Spinal cord (tissue), 10 donors: ENCODE measurements around the gene CHPF2. TPM values are rescaled to one million over a fixed set of nuclear protein-coding genes. Genes with fewer than 3 reads are reported as not detected.

Source experiments
- DNase-seq, 6 donors: peaks; one replicate each; pipeline versions ENCODE4 v3.0.0 to v3.0.0-alpha.2; 2013 to 2015; ENCODE audit warnings: low spot score in 6 of 6, low read depth in 4 of 6
- H3K27ac ChIP-seq: one replicate; pipeline ENCODE4 v1.5.1; 2013; ENCODE audit warnings: low read depth, low read length, control low read depth
- H3K27me3 ChIP-seq: one replicate; pipeline ENCODE4 v1.6.1; 2013; ENCODE audit warnings: low read length; ENCODE audit not compliant: control insufficient read depth, insufficient read depth
- H3K36me3 ChIP-seq: one replicate; pipeline ENCODE4 v1.6.1; 2013; ENCODE audit warnings: low read length; ENCODE audit not compliant: control insufficient read depth, insufficient read depth
- H3K4me1 ChIP-seq: one replicate; pipeline ENCODE4 v1.6.1; 2013; ENCODE audit warnings: low read length; ENCODE audit not compliant: control insufficient read depth, insufficient read depth
- H3K4me3 ChIP-seq: one replicate; pipeline ENCODE4 v1.5.1; 2013; ENCODE audit warnings: low read depth, low read length, control low read depth
- H3K9me3 ChIP-seq: one replicate; pipeline ENCODE4 v1.6.1; 2013; ENCODE audit warnings: low read length; ENCODE audit not compliant: control insufficient read depth, insufficient read depth
- WGBS: methylation state at CpG from one replicate; pipeline ENCODE4 v1.1.5; 2013; ENCODE audit warnings: missing lambda C conversion rate; ENCODE audit not compliant: insufficient coverage; 5-methylcytosine and 5-hydroxymethylcytosine counted together
- polyA plus RNA-seq, 2 donors: library from polyadenylated mRNA; unstranded; fragments of 120-200 nt; gene quantifications; one replicate each; pipeline ENCODE4 v1.2.1, GENCODE V29; 2013; ENCODE audit not compliant: insufficient read length in 2 of 2
- total RNA-seq, 2 donors: library from RNA; depleted of rRNA in 1 of 2; stranded (reverse); fragments of 120-200 nt in 1 of 2; fragments of >200 nt in 1 of 2; gene quantifications; one replicate each; pipeline versions ENCODE4 v1.2.3 to v1.2.4, GENCODE V29; 2013 to 2014
- donor health status: healthy.

CHPF2 gene
- total and polyA plus RNA-seq, 4 donors: 19.7 to 25.5 (median 23.6) TPM

DNA sequence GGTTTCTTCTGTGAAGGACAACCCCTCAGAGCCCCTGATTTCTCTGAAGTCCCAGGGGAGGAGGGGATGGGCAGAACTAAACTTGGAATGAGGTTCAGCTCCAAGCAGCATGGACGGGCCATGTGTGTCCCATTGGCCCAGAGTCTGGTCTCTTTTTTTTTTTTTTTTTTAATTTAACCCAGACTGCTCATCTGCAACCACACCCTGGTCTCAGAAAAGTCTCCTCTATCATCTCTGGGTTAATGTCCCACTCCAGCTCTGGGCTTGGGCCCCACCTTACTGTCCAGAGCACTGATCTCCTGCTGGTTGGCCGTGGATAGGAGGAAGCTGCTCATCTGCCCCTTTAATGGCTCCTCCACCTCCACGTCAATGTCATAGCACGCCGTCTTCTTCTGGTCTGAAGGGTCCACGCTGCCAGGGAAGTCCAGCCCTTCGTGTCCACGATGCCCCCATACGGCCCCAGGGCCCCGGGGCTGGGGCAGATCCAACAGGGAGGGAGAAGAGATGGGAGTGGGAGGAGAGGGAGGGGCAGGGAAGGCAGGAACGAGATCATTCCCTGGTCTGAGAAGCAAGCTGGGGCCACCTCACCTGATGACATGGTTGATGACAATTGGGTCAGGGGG is 7.7 kb downstream of the CHPF2 start:
- Histone ChIP-seq H3K9me3 (no peaks in the 10 kb centered on the region), H3K27me3 (no peaks in the 10 kb centered on the region), H3K27ac (no peak overlapping the region), H3K4me3 (no peak overlapping the region), H3K4me1 (peaks cover 26% of the 10 kb centered on the region), H3K36me3 (peaks cover 80% of the 10 kb centered on the region)
- DNase-seq: no peak
- WGBS: 57% methylated on average over 7 of the region's 11 CpGs

DNA sequence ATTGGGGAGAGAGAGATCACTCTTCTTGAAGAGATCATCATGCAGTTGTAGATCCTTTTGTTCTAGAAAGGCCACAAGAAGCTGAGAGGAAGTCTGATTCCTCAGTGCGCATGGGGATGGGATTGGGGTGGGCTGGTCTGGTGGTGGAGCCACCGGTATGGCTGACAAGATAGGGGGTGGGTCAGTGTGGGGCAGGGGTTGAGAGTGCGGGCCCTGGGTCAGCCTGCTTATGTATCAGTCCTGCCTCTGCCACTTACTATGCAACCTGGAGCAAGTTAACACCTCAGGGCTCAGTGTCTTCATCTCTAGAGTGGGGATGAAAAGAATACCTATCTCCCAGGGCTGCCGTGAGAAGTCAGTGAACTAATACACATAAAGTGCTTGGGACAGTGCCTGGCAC is 8.3 kb downstream of the CHPF2 start:
- H3K4me1 ChIP-seq: peaks cover 30% of the 10 kb centered on the region
- 86% methylated on average over 2 of the region's 4 CpGs for WGBS
- H3K27me3 ChIP-seq: no peaks in the 10 kb centered on the region
- no peaks in the 10 kb centered on the region for H3K9me3 ChIP-seq
- no peak overlapping the region for H3K27ac ChIP-seq
- no peak overlapping the region for H3K4me3 ChIP-seq
- H3K36me3 ChIP-seq: peaks cover 74% of the 10 kb centered on the region
- DNase-seq: no peak

- DNase-seq: no peak
- no peak overlapping the region for H3K27ac ChIP-seq
- H3K27me3 ChIP-seq: no peaks in the 10 kb centered on the region
- H3K4me3 ChIP-seq: no peak overlapping the region
- 96% methylated on average over 6 of the region's 7 CpGs for WGBS
- H3K4me1 ChIP-seq: peaks cover 36% of the 10 kb centered on the region
- no peaks in the 10 kb centered on the region for H3K9me3 ChIP-seq
- H3K36me3 ChIP-seq: peaks cover 68% of the 10 kb centered on the region
Measured at GRCh38 chr7:151240942-151241754, 8.9 kb downstream of the CHPF2 start.

- Histone ChIP-seq H3K4me3 (no peak overlapping the region), H3K36me3 (peaks cover 62% of the 10 kb centered on the region), H3K4me1 (peaks cover 42% of the 10 kb centered on the region), H3K27me3 (no peaks in the 10 kb centered on the region), H3K27ac (no peak overlapping the region), H3K9me3 (no peaks in the 10 kb centered on the region)
- no peak for DNase-seq
- 91% methylated on average over 9 of the region's 9 CpGs for WGBS
Measured at GRCh38 chr7:151241755-151242096, 9.4 kb downstream of the CHPF2 start.

DNA sequence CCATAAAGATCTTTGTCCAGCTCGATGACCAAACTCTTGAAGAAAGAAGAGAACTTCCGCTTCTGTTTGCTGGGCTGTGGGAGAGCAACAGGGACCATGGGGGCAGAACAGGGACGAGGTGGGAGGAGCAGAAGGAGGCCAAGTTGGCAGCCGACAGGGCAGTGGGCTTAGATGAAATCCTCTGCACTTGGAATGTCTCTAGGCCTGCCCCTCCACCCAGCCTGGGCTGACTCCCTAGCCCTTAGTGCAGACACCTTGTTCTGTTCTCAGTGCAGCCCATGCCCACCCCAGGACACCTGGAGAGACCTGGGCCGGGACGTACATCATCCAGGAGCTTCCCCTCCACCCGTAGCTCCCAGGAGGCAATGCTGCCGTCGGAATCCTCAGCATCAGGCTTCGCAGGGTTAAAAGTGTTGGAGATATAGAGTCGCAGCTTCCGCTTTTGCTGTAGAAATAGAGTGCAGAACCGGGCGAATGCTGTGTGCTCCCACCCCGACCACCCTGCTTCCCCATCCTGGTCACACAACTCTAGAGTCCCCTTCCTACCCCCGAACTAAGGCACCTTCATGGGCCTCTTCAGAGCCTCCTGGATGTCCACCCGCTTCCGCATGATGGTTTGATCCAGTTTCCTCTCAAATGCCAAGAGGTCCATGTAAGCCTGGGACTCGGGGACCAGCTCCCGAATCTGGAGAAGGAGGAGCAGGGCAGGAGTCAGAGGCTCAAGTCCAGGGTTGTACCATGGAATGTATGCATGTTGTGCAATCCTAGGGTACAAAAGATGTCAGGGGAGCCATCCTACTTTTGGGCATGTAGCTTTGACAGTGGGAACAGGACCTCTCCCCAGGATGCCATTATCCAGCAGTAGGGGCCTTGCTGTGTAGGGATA is 10.1 kb downstream of the CHPF2 start:
- no peak for DNase-seq
- 72% methylated on average over 14 of the region's 20 CpGs for WGBS
- Histone ChIP-seq H3K27me3 (no peaks in the 10 kb centered on the region), H3K9me3 (no peaks in the 10 kb centered on the region), H3K4me1 (peaks cover 49% of the 10 kb centered on the region), H3K4me3 (no peak overlapping the region), H3K36me3 (peaks cover 55% of the 10 kb centered on the region), H3K27ac (no peak overlapping the region)

- Histone ChIP-seq H3K36me3 (peaks cover 49% of the 10 kb centered on the region), H3K4me3 (no peak overlapping the region), H3K27me3 (no peaks in the 10 kb centered on the region), H3K4me1 (peaks cover 54% of the 10 kb centered on the region), H3K9me3 (no peaks in the 10 kb centered on the region), H3K27ac (peak overlapping the region; percentile 33)
- no peak for DNase-seq
- 34% methylated on average over 2 of the region's 2 CpGs for WGBS
Measured at GRCh38 chr7:151243045-151243349, 10.7 kb downstream of the CHPF2 start.

GRCh38 chr7:151243408-151244195 is 11.3 kb downstream of the CHPF2 start:
- Histone ChIP-seq H3K36me3 (peaks cover 43% of the 10 kb centered on the region), H3K27ac (peak overlapping the region; percentile 76), H3K9me3 (no peaks in the 10 kb centered on the region), H3K4me1 (peaks cover 58% of the 10 kb centered on the region), H3K4me3 (no peak overlapping the region), H3K27me3 (no peaks in the 10 kb centered on the region)
- WGBS: 29% methylated on average over 12 of the region's 17 CpGs
- peak in 2 of 6 donors; percentile 86 to 93 for DNase-seq

DNA sequence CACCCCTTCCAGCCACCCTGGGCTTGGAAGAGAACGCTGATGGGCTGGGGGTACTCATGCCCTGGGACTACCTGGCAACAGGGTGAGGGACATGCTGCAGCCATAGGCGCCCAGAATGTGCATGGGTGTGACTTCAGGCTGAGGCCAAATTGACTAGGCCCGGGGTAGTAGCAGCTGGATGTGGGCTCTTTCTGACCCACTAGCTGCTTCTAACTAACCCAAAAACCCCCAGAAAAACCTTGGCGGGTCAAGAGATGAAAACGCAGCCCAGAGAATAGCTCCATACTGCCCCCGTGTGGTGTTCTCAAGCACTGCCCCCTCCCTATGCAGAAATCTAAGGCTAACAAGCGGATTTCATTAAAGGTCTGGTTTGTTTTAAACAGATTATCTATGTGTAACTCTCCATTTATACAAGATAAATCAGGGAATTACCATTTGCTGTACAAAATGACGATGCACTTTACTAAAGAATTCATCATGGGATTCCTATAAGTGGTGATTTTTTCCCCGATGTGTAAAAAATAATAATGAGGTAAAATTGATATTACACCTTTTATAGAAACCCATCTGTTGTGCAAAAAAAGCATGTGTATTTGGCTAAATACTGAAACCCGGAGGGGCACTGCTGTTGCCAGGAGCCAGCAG is 12.0 kb downstream of the CHPF2 start:
- peaks cover 36% of the 10 kb centered on the region for H3K36me3 ChIP-seq
- peak in 4 of 6 donors; percentile 69 to 92 (median 82) for DNase-seq
- peaks cover 61% of the 10 kb centered on the region for H3K4me1 ChIP-seq
- H3K27ac ChIP-seq: peak overlapping the region; percentile 76
- H3K9me3 ChIP-seq: no peaks in the 10 kb centered on the region
- 8% methylated on average over 2 of the region's 10 CpGs for WGBS
- H3K4me3 ChIP-seq: peak overlapping the region; percentile 33
- H3K27me3 ChIP-seq: no peaks in the 10 kb centered on the region
